ENCODE measurements around the gene NINL. TPM values are rescaled to one million over a fixed set of nuclear protein-coding genes. Genes with fewer than 3 reads are reported as not detected.

NINL gene
- total and polyA plus RNA-seq, 7 donors: 2.4 to 19.9 (median 9.6) TPM

GRCh38 chr20:25514747-25515340 lies 70.5 kb downstream of the NINL start:
- WGBS, 2 donors: 93 to 97% methylated on average over 2 of the region's 2 CpGs
- Histone ChIP-seq H3K27ac (no peak overlapping the region), H3K4me1 (no peaks in the 10 kb centered on the region), H3K9me3 (peaks cover 0 to 19% (median 6%) of the 10 kb centered on the region in 4 donors), H3K36me3 (peaks cover 8 to 69% (median 25%) of the 10 kb centered on the region in 4 donors), H3K4me3 (no peak overlapping the region), H3K27me3 (no peaks in the 10 kb centered on the region)
- no peak for DNase-seq
- no peak for TF ChIP-seq EP300 (IDR thresholded peaks at IDR 0.05)
- TF ChIP-seq CTCF (IDR thresholded peaks at IDR 0.05): no peak
- TF ChIP-seq POLR2A (IDR thresholded peaks at IDR 0.05): no peak
- no peak for TF ChIP-seq POLR2AphosphoS5 (IDR thresholded peaks at IDR 0.05)
- intact Hi-C loops (cut with DNase I): no loop called here

GRCh38 chr20:25514195-25514594 lies 71.1 kb downstream of the NINL start:
- intact Hi-C loops (cut with DNase I): no loop called here
- 94 to 97% methylated on average over 2 of the region's 2 CpGs for WGBS, 2 donors
- H3K4me3 ChIP-seq: no peak overlapping the region
- H3K4me1 ChIP-seq: no peaks in the 10 kb centered on the region
- H3K9me3 ChIP-seq: peaks cover 0 to 19% (median 6%) of the 10 kb centered on the region in 4 donors
- H3K27me3 ChIP-seq: no peaks in the 10 kb centered on the region
- no peak overlapping the region for H3K27ac ChIP-seq
- no peak for DNase-seq
- H3K36me3 ChIP-seq: peaks cover 15 to 76% (median 30%) of the 10 kb centered on the region in 4 donors
- TF ChIP-seq CTCF (IDR thresholded peaks at IDR 0.05): no peak
- TF ChIP-seq POLR2AphosphoS5 (IDR thresholded peaks at IDR 0.05): no peak
- TF ChIP-seq POLR2A (IDR thresholded peaks at IDR 0.05): no peak

GRCh38 chr20:25512709-25513108 lies 72.6 kb downstream of the NINL start:
- Histone ChIP-seq H3K27ac (no peak overlapping the region), H3K27me3 (no peaks in the 10 kb centered on the region), H3K4me3 (no peak overlapping the region), H3K9me3 (peaks cover 0 to 19% (median 6%) of the 10 kb centered on the region in 4 donors), H3K36me3 (peaks cover 16 to 83% (median 30%) of the 10 kb centered on the region in 4 donors), H3K4me1 (peaks cover 0 to 9% (median 7%) of the 10 kb centered on the region in 4 donors)
- TF ChIP-seq CTCF (IDR thresholded peaks at IDR 0.05): no peak
- no peak for TF ChIP-seq POLR2A (IDR thresholded peaks at IDR 0.05)
- 96 to 97% methylated on average over 12 of the region's 12 CpGs for WGBS, 2 donors
- DNase-seq: no peak
- intact Hi-C loops (cut with DNase I): no loop called here

GRCh38 chr20:25511183-25511582 lies 74.1 kb downstream of the NINL start:
- no peak overlapping the region for H3K4me3 ChIP-seq
- peaks cover 16 to 72% (median 26%) of the 10 kb centered on the region in 4 donors for H3K36me3 ChIP-seq
- TF ChIP-seq EP300 (IDR thresholded peaks at IDR 0.05) (no peak), POLR2A (IDR thresholded peaks at IDR 0.05) (no peak), POLR2AphosphoS5 (IDR thresholded peaks at IDR 0.05) (no peak), CTCF (IDR thresholded peaks at IDR 0.05) (no peak)
- peaks cover 0 to 11% (median 8%) of the 10 kb centered on the region in 4 donors for H3K4me1 ChIP-seq
- intact Hi-C loops (cut with DNase I): no loop called here
- no peak for DNase-seq
- 96 to 97% methylated on average over 10 of the region's 10 CpGs for WGBS, 2 donors
- no peaks in the 10 kb centered on the region for H3K27me3 ChIP-seq
- no peak overlapping the region for H3K27ac ChIP-seq
- H3K9me3 ChIP-seq: peaks cover 0 to 19% (median 6%) of the 10 kb centered on the region in 4 donors

- intact Hi-C loops (cut with DNase I): no loop called here
- peaks cover 0 to 11% (median 8%) of the 10 kb centered on the region in 4 donors for H3K4me1 ChIP-seq
- no peaks in the 10 kb centered on the region for H3K27me3 ChIP-seq
- H3K4me3 ChIP-seq: no peak overlapping the region
- no peak for DNase-seq
- WGBS, 2 donors: 92 to 96% methylated on average over 7 of the region's 7 CpGs
- H3K36me3 ChIP-seq: peaks cover 16 to 70% (median 26%) of the 10 kb centered on the region in 4 donors
- TF ChIP-seq EP300 (IDR thresholded peaks at IDR 0.05) (no peak), POLR2A (IDR thresholded peaks at IDR 0.05) (no peak), CTCF (IDR thresholded peaks at IDR 0.05) (no peak), POLR2AphosphoS5 (IDR thresholded peaks at IDR 0.05) (no peak)
- no peak overlapping the region for H3K27ac ChIP-seq
- peaks cover 0 to 19% (median 6%) of the 10 kb centered on the region in 4 donors for H3K9me3 ChIP-seq
Measured at GRCh38 chr20:25510721-25511120, 74.6 kb downstream of the NINL start.
